Erythroblast (primary cell): ENCODE data around the gene MRPL9.

Experiments used
- GATA1 ChIP-seq: IDR thresholded peaks from 2 replicates; pipeline ENCODE4 v1.6.1; 2011; ENCODE audit warnings: low read depth, mild to moderate bottlenecking, control low read depth, low read length, moderate library complexity
- POLR2A ChIP-seq: IDR thresholded peaks from 2 replicates; pipeline ENCODE4 v1.6.1; 2011; ENCODE audit warnings: mild to moderate bottlenecking, low read length

DNA sequence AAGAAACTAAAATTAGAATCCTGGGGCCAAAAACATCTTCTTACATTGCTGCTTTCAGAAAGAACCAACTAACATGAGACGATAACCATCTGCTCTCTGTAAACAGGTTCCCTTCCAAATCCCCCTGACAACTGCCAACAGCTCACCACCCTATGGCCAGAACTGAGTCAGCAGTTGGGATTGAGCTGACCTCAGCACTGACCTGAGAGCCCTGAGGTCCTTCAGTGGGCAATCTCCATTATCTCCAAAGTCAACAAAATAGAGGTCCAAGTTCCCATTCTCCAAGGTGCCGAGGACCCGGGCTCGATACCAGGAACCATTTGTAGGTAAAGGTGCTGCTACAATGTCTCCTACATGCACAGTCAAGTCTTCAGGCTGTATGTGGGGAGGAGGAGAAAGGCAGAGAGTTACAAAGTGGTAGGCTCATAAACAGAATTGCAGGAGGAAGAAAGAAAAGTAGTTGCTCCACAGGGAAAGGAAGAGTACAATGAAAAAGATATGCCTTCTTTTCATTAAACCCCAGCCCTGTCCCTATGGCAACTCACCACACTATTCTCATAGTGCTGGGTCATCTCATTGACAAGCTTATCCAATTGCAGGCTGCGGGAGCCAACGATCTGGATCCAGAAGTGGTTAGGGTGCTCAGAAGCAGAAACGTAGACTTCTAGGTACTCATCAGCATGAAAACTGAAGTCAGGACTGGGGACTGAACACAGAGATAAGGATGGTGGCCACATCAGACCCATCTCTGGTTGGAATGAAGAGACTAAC lies 12.8 kb upstream of the MRPL9 start:
- TF ChIP-seq POLR2A (no peak), GATA1 (no peak)
